Activated T-helper 1 cell treated with Interleukin-2 at 50 U/mL for 16 hours (primary cell): ENCODE results near the gene PPP2CA.
"Not testable (repeated sequence)": the region's sequence is repeated elsewhere in the genome, so short reads cannot be mapped to it uniquely, and the experiment has no call there.

ENCODE experiments used
- DNase-seq: peaks from one replicate; pipeline ENCODE4 v3.0.0-alpha.2; 2020; ENCODE audit warnings: low read depth

Gene PPP2CA

GRCh38 chr5:134225780-134226440 lies at the start of gene PPP2CA:
Gene PPP2CA, minus strand, starts transcription at chr5:134226073. Its CDS starts 212 bp downstream, at chr5:134225861.
- DNase-seq: peak; percentile 99

GRCh38 chr5:134273642-134274395 lies 47.9 kb upstream of the PPP2CA start:
- no peak for DNase-seq

GRCh38 chr5:134271059-134271458 lies 45.2 kb upstream of the PPP2CA start:
- DNase-seq: no peak

- DNase-seq: no peak
These were observed 43.0 kb upstream of the PPP2CA start for GRCh38 chr5:134268919-134269318.

- no peak for DNase-seq
These were observed 42.2 kb upstream of the PPP2CA start for GRCh38 chr5:134268019-134268601.

- DNase-seq: no peak
These were observed 41.6 kb upstream of the PPP2CA start for GRCh38 chr5:134267366-134268018.

GRCh38 chr5:134263801-134264200 lies 37.9 kb upstream of the PPP2CA start:
- no peak for DNase-seq

GRCh38 chr5:134262629-134263028 lies 36.8 kb upstream of the PPP2CA start:
- not testable (repeated sequence) for DNase-seq

GRCh38 chr5:134258896-134259295 lies 33.0 kb upstream of the PPP2CA start:
- DNase-seq: no peak

- DNase-seq: no peak
These were observed 31.3 kb upstream of the PPP2CA start for GRCh38 chr5:134257176-134257575.

- no peak for DNase-seq
These were observed 29.7 kb upstream of the PPP2CA start for GRCh38 chr5:134255418-134256150.

GRCh38 chr5:134253368-134254153 lies 27.7 kb upstream of the PPP2CA start:
- not testable (repeated sequence) for DNase-seq

- no peak for DNase-seq
These were observed 26.8 kb upstream of the PPP2CA start for GRCh38 chr5:134252671-134253070.

GRCh38 chr5:134250949-134251348 lies 25.1 kb upstream of the PPP2CA start:
- no peak for DNase-seq

GRCh38 chr5:134249469-134250379 lies 23.9 kb upstream of the PPP2CA start:
- no peak for DNase-seq

GRCh38 chr5:134248256-134248655 lies 22.4 kb upstream of the PPP2CA start:
- DNase-seq: no peak

GRCh38 chr5:134247428-134248224 lies 21.8 kb upstream of the PPP2CA start:
- no peak for DNase-seq

- no peak for DNase-seq
These were observed 21.0 kb upstream of the PPP2CA start for GRCh38 chr5:134246771-134247427.

GRCh38 chr5:134245692-134246091 lies 19.8 kb upstream of the PPP2CA start:
- DNase-seq: no peak
